ENCODE measurements around the gene CTNND2.

Gene CTNND2

DNA sequence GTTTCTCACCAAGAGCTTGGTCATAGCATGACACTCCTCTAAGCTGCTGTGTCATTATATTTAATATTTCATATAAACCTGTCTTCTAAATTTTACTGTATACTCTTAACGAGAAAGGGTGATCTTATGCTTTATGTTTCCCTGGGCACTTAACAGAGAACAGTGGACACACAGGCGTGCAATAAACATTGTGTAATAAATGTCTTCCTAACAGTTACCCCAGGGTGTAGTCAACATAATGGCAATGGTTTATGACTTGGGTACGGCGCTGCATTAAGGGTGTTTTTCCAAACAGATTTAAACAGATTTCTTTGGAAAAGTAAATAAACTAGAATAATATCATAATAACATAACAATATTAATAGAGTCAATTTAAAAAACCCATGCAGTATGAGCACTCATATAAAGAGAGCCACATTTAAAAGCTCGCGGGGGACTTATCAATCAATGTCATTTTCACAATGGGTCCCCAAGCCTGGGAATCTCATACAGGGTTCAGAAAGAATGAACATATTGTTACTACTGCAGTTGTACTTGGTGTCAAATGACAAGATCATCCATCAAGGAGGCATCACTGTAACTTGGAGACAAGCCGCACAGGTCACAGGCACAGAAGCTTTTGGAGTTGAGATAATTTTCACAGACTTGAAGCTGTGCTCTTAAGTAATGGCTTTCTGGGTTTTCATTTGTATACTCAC, 376.4 kb downstream of the CTNND2 start:
- DNase-seq: no peak

DNA sequence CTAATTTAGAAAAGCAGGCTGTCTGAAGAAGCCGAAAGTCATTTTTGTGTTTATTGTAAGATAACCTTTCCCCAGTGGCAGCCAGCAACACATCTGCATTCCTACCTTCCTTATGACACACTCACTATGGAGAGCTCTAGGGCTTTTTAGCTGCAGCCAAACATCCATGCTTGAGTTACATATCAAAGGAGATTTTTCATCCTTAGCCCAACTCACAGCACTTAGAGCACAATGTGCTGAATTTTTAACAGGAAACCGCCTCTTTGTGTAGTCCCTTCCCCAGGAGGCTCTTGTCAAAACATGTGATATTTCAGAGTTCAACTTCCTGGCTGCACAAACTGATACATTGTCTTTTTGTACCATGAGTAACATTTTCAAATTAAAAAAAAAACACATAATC, 379.2 kb downstream of the CTNND2 start:
- peak in 2 of 58 donors; percentile 16 to 22 for DNase-seq

DNA sequence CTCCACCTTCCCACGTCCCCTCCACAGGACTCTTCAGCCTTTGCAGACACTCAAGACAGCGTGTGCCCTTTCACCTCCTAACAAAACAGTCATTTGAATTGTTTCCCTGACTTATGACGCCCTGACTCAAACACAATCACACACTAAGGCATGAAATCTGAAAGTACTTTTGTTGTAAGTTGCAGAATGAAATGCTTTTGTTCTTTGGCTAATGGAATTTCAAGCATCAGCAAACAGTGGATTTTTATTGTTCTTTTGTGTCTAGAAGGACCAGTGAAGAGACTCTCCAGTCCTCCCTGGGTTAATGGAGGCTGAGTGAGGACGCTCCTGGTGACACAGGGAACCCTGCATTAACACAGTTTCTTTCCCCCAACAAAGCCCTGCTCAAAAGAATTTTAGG, 380.1 kb downstream of the CTNND2 start:
- DNase-seq: peak in 7 of 58 donors; percentile 17 to 87 (median 48)

DNA sequence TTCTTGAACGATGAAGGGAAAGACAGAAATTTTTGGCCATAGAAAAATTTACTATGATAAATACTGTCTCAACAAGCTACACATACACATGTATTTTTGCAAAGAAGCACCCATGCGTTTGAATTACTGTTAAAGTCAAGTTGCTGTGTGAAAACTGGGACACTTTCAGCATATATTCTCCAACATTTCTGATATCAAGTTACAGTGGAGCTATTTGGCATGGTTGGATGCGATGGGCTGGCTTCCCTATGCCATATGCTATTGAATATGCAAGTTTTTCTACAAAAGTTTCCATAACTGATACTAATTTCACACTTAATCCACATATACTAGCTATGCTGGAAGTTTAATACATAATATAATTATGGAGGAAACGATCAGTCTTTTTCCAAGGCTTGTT, 381.4 kb downstream of the CTNND2 start:
- DNase-seq: no peak

DNA sequence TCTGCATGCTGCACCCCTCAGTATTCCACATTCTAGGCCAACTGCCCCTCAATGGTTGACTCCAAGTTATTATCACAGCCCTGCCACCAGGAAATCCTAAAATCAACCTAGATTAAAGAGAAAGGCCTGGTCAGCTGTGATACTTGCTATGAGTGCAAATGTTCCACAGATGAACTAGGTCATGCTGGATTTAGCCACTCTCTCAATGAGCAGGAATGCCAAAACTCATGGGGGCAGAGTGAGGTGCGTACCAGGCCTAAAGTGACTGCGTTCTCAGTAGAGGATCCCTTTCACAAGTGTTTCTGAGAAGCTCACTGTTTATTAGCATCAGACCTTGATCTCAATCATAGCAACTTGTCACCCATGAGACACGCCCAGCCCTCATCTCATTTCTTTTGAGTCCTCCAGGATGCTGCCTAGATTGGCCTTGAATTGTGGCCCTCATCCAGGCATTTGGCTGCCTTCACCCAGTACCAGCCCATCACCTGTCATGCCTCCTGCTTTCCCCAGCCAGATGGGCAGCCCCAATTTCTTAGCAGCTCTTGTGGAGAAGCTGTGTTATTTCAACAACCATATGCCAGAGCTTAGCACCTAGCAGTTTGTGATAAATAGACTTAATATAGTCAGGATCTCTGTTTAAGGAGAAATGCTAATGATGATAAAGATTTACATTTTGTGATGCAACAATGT, 383.9 kb downstream of the CTNND2 start:
- peak in 8 of 58 donors; percentile 15 to 44 (median 27) for DNase-seq

DNA sequence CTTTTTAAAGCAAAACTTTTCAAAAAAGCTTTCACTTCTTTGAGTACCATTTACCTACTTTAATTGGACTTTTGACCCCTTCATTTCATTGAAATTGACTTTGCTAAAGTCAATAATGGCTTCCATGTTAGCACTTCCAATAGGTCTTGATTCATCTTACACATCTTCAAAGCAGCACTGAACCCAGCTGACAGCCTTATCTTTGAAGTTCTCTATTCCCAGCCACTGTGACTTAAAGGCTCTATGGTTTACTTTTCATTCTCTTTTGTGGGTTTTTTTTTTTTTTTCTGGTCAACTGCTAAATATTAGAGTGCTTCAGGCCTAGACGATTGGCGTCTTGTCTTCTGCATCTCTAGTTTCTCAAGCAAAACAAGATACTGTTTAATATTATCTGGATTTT, 385.0 kb downstream of the CTNND2 start:
- DNase-seq: no peak

DNA sequence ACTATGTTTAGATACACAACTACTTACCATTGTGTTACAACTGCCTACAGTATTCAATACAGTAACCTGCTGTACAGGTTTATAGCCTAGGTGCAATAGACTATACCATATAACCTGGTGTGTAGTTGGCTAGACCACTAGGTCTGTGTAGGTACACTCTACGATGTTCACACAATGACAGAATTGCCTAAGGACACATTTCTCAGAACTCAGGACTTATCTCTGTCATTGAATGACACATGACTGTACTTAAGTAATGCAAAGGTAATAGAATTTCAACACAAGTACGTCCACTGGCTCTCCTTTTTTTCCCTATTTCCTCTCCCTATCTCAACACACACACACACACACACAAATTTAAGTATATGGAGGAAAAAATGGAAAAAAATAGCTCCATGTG, 385.6 kb downstream of the CTNND2 start:
- no peak for DNase-seq

DNA sequence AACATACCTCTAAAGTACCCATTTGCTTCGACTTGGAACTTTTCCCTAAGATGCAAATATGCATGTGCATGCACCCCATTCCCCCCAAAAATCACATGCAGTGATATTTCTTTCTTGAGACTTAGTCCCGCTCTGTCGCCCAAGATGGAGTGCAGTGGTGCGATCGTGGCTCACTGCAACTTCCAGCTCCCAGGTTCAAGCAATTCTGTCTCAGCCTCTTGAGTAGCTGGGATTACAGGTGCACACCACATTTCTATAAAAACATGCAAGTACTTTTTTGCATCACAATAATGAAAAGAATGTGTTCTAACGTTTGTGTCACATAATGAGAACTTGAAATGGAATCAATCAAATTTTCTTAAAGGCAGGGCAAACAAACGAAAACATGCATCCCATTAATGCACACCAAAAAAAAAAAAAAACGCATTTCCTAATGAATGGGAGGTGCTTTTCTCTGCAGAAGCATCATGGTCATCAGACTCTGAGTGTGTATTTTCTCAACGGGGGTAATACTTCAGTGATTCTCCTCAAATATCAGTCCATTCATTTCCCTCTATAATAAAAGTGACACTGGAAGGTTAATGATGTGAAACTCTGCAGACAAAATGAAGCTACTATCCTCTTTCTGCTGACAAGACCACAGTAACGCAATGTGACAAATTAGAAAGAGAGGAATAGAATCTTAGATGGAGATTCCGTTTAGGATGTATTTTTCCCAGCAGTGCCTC, 389.4 kb downstream of the CTNND2 start:
- no peak for DNase-seq

DNA sequence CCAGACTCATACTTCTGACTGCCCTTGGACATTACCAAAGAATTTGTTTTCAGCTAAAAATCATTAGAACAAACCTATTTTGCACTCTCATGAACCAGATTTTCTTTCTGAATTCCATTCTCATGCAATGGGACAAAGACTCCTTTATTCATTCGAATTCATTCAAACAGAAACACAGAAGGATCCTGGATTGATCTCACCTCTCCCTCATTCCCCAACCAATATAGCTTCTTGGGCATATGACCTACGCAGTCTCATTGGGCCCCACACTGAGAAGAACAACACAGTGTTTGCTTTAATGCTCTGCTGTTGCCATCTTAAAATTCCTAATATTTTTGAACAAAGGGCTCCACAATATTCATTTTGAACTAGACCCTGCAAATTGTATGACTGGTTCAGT, 392.4 kb downstream of the CTNND2 start:
- no peak for DNase-seq

DNA sequence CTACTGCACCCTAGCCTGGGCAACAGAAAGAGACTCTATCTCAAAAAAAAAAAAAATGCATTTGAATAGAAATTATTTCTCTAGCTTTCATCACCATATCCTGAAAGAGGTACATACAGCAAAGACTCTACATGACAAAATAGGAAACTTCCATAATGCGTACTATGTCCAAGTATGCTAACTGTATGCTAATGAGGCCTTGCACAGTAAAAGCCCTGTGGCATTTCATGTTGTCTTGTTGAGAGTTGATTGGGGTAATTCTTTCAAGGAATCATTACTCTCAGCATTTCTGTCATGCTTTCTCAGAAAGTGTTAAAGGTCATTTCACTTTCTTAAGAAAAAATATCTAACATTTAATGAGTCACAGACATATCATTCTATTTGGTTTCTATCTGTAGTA, 393.4 kb downstream of the CTNND2 start:
- DNase-seq: no peak

DNA sequence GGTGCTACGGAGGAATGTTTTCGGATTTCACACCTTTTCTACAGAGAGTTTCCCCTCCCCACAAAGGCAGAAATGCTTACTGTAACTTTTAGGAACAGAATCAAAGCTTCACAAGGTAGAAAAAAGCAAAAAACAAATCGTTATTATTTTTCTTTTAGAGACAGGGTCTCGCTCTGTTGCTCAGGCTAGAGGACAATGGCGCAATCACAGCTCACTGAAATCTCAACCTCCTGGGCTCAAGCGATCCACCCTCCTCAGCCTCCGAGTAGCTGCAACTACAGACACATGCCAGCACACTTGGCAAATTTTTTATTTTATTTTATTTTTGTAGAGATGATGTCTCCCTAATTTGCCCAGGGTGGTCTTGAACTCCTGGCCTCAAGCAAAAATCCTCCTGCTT, 394.5 kb downstream of the CTNND2 start:
- no peak for DNase-seq

DNA sequence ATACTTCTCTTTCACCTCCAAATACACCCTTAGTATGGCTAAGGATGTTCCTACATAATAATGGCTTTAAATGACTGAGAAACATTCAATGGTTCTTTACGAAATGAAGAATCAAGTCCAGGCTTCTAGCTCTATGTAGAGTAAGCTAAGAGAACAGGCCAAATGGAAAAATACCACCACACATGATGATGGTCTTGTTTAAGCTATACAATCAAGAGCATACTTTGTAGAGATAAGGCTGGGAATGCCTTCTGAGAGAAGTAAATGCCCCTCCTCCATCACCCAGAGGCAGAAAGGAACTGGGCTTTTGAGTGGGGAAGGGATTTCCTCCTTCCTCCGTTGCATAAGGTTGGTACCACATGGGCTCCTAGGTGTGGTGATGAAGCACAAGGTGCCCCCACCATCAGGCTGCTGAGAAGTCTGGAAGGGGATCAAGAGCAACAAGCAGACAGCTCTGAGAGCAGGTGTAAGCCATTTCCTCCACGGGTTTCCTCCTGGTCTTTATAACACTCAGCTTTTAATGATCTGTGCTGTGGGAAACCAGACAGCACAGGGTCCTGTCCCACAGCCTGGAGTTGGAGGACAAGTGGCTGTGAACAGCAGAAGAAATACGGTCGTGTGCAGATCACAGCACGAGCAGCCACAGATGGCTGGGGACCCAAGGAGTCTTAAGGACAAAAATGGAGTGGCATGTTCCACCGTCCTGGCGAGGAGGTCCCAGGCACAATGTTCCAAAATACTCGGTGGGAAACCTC, 396.9 kb downstream of the CTNND2 start:
- DNase-seq: peak in 2 of 58 donors; percentile 21 to 24

DNA sequence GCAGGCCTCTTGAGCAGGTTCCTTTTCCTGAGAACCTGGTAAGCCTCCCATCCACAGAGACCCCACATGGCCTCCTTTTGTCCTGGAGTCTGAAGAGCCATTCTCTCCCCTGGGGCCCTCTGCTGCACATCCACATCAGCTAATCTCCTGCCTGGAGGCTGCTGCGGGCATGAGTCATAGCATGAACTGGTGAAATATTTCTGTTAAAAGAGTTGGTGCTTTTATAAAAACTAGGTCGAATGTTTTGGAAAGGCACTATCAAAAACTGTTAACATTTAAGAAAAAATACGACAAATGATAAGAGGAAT, 399.4 kb downstream of the CTNND2 start:
- peak in 1 of 58 donors; percentile 15 for DNase-seq

DNA sequence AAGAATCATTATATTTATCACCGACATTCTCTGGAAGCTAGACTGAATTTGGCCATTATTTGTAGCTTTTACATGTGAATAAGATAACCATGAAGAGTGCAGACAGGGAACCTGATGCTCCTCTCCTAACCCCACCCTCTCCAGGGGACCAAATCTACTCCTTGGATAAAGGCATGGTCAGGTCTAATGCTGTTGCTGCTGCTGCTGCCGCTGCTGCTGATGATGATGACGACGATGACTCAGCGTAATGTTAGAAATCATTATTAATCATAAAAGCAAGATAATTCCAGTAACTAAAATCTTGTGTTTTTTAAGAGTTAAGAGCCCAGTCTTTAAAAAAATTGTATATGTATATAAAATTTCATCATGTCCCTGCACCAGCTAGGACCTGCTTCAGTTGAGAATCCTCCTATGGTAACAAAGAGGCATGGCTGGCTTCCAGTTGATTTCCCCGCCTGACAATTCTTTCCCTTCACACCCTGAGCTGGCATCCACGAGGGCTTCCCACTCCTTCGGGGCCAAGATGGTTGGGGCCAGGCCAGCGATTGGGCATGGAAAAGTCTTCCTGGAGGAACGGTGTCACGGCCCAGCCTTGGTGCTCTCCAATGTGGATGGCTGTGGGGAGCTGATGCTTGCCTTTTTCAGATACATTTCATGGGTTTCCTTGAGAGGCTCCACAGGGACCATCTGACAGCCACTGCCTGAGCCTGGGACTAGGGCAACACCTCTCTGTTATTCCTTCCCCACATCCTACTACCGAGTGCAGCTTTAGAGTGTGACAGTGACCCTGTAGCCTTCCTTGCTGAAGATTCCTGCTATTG, 400.0 kb downstream of the CTNND2 start:
- DNase-seq: peak in 2 of 58 donors; percentile 12 to 47

DNA sequence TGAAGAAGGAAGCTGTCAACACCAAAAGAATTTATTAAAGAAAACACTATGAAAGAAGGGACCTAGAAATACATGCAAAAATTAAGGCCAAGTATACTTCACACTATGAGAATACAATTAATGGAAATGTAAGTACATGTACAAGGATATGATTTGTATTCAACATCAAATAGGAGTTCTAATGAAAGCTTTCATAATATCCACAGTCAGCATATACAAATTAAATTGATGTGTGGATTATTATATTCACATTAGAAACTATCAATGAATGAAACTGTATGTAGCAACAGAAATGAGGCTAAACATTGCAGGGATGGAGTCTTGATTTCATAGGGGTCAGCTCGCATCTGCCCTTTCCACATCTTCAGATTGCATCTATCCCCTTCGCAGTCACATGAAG, 401.5 kb downstream of the CTNND2 start:
- no peak for DNase-seq

DNA sequence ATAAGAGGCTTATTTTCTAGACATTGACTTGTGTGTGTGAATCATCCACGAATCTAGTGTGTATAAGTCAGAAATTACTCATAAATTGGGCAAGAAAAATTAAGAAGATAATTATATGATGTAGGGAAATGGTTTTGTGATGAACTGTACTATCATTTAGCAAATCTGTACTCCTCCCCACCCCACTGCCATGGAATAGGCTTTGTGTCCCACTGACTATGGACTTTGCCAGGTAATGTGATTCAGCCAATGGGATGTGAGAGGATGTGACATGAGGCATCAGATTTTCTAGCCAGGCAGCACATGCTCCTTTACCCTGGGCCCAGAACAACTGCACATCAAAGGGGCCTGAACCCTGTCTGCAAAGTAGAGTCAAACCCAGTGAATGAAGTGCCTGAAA, 406.6 kb downstream of the CTNND2 start:
- DNase-seq: no peak

DNA sequence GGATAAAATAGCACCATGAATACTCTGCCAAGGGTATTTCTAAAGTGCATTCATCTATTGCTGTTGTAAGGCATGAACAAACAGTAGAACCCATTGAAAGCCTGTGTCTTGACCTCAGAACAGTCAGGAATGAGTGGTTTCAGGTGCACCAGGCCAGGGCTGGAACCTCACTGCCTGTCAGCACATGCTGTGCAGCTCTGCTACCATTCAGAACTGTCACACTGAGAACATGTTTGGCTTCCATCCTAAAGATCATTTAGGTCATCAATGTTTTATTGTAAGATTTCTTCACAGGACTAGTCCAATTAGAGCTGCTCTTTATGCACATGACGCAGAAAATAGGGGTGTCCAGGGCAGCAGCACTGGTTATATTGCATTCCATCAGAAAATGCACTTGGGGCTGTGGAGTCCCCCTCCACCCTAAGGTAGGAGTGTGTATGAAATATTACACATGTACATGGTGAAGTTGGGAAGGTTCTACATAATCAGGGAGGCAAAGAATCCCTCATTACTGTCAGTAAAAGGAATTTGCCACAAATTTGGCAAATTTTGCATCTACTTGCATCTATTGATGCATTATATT, 408.0 kb downstream of the CTNND2 start:
- no peak for DNase-seq

DNA sequence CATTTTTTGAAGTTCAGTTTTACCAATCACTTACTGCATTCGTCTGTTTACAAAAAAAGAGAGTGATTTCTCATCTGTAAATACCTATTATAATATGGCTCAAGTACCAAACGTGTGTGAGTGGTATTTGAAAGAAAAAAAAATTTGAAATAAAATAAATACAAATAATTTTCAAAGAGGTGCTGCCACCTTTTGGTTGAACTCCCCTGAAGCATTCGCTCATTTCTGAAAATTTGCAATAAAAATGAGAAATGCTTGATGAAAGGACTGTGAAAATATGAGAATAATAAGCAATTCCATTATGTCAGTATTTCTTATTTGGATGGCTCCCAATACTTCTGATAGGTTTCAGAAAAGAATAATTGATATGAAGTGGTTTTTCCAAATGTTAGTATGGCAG, 409.9 kb downstream of the CTNND2 start:
- no peak for DNase-seq

DNA sequence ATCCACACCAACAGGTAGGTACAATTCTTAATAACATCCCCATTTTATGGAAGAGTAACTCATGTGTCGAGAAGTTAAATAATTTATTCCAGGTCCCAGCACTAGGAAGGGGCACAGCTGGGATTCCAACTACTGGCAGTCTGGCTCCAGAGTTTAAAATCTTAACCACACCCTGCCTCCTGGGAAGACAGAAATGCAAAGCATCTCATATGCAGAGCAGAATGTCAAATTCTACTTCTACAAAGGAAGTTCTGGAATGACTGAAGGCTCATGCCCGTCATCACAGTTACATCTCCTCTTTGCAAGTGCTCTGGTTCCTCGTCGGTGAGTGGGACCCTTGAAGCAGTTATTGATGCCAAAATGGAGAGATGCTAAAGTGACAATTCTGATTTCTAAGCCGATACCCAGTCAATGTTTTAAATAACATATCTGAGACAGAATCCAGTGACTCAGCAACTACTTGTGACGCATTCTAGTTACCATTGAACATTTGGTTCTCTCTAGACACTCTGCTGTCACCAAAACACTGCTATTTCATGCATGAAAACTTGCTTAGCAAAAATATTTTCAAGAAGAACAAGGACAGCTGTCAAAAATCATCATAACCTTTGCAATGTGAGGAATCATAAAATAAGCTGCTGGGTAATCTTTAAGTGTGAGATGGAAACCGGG, 412.7 kb downstream of the CTNND2 start:
- peak in 2 of 58 donors; percentile 17 to 36 for DNase-seq

DNA sequence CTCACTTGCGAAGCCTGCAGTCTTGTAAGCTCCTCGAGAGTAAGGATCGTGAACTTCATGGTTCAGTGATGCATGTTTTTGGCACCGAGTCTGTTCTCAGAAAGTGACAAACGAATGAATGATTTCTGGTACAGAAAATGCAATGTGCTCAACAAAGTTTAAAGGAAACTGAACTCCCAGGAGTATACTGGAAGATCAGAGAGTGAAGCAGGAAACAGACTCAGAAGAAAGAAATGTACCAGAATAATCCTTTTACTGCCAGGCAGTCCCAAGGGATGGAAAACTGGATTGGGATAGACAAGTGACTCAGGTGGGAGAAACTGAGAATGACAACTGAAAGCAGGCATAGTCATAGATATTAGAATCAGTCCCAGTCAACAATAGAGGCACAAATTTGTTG, 420.6 kb downstream of the CTNND2 start:
- no peak for DNase-seq
